Activated CD4-positive, alpha-beta T cell treated with anti-CD3 and anti-CD28 coated beads, Interleukin-2, amount 50 U/mL, for 48 hours (primary cell): ENCODE results near the gene MRPS30.
"Not testable (repeated sequence)": the region's sequence is repeated elsewhere in the genome, so short reads cannot be mapped to it uniquely, and the experiment has no call there.

Source experiments
- DNase-seq, 2 experiments: peaks; one replicate each; pipeline ENCODE4 v3.0.0-alpha.2; 2020

The MRPS30 gene

GRCh38 chr5:44821164-44821563 is 12.4 kb downstream of the MRPS30 start:
- DNase-seq: no peak

- DNase-seq: not testable (repeated sequence)
These were observed 15.9 kb downstream of the MRPS30 start for GRCh38 chr5:44824662-44825061.

- DNase-seq: no peak
These were observed 18.9 kb downstream of the MRPS30 start for GRCh38 chr5:44827681-44828080.

GRCh38 chr5:44828719-44829118 is 20.0 kb downstream of the MRPS30 start:
- DNase-seq: no peak

GRCh38 chr5:44830951-44831350 is 22.2 kb downstream of the MRPS30 start:
- no peak for DNase-seq

GRCh38 chr5:44833249-44833648 is 24.5 kb downstream of the MRPS30 start:
- no peak for DNase-seq

- no peak for DNase-seq
These were observed 26.9 kb downstream of the MRPS30 start for GRCh38 chr5:44835693-44836092.

GRCh38 chr5:44839018-44839681 is 30.4 kb downstream of the MRPS30 start:
- no peak for DNase-seq

- DNase-seq: no peak
These were observed 33.9 kb downstream of the MRPS30 start for GRCh38 chr5:44842496-44843282.

- DNase-seq: no peak
These were observed 36.0 kb downstream of the MRPS30 start for GRCh38 chr5:44844744-44845143.

GRCh38 chr5:44845777-44846176 is 37.0 kb downstream of the MRPS30 start:
- no peak for DNase-seq

- no peak for DNase-seq
These were observed 38.6 kb downstream of the MRPS30 start for GRCh38 chr5:44847206-44847852.

- no peak for DNase-seq
These were observed 51.5 kb downstream of the MRPS30 start for GRCh38 chr5:44860267-44860666.

GRCh38 chr5:44862808-44863207 is 54.1 kb downstream of the MRPS30 start:
- DNase-seq: no peak
